ENCODE results near the gene SPNS2. TPM values are rescaled to one million over a fixed set of nuclear protein-coding genes. Genes with fewer than 3 reads are reported as not detected.

The SPNS2 gene
- total and polyA plus RNA-seq, 2 experiments from 2014 or later = 1.7 to 2.3 TPM

DNA sequence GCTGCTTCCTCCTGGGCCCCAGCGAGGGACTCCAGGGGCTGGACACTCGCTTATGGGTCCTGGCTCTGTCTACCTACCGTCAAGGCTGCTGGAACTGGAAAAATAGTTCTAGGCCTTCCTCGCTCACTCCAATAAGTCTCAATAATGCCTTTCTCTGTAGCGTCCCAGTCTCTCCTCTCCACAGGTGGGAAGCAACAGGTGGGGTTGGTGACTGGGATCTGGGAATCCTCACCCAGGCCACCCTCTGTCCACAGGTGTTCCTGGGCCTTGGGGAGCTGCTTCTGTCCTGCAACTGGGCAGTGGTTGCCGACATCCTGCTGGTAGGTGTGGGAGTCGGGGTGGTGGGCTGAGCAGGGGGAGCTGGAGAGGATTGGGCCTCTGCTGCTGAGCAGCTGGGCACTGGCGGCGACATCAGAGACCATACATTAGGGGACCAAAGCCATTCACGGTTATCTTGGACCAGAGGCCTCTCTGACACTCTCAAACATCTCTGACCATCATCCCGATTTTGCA is 20.3 kb upstream of the SPNS2 start:
- peaks cover 23% of the 10 kb centered on the region for H3K27me3 Mint-ChIP-seq (ENCODE audit: insufficient read depth, low read depth, poor library complexity)
- peaks cover 11% of the 10 kb centered on the region for H3K4me1 Mint-ChIP-seq
- TF ChIP-seq POLR2AphosphoS5 (IDR thresholded peaks at IDR 0.05; ENCODE audit: low read depth) (no peak), CTCF (conservative IDR thresholded peaks at IDR 0.05; ENCODE audit: low read depth in 2 of 2) (no peak), STAT1 (IDR thresholded peaks at IDR 0.05; ENCODE audit: unreplicated experiment) (no peak), EZH2phosphoT487 (IDR thresholded peaks at IDR 0.05; ENCODE audit: unreplicated experiment) (no peak), ZNF331 (CRISPR knock-in tag; IDR thresholded peaks at IDR 0.05; ENCODE audit: low read depth) (no peak), CREB1 (CRISPR knock-in tag; IDR thresholded peaks at IDR 0.05; ENCODE audit: low read depth) (no peak), ETS1 (IDR thresholded peaks at IDR 0.05) (no peak), NANOG (IDR thresholded peaks at IDR 0.05; ENCODE audit: borderline replicate concordance) (no peak), ZNF114 (CRISPR knock-in tag; IDR thresholded peaks at IDR 0.05) (no peak), ZNF462 (CRISPR knock-in tag; IDR thresholded peaks at IDR 0.05) (no peak), EZH2 (IDR thresholded peaks at IDR 0.05; ENCODE audit: low read depth, unreplicated experiment) (no peak), JUNB (IDR thresholded peaks at IDR 0.05; ENCODE audit: unreplicated experiment) (no peak)
- TF ChIP-seq, protein P1, sequence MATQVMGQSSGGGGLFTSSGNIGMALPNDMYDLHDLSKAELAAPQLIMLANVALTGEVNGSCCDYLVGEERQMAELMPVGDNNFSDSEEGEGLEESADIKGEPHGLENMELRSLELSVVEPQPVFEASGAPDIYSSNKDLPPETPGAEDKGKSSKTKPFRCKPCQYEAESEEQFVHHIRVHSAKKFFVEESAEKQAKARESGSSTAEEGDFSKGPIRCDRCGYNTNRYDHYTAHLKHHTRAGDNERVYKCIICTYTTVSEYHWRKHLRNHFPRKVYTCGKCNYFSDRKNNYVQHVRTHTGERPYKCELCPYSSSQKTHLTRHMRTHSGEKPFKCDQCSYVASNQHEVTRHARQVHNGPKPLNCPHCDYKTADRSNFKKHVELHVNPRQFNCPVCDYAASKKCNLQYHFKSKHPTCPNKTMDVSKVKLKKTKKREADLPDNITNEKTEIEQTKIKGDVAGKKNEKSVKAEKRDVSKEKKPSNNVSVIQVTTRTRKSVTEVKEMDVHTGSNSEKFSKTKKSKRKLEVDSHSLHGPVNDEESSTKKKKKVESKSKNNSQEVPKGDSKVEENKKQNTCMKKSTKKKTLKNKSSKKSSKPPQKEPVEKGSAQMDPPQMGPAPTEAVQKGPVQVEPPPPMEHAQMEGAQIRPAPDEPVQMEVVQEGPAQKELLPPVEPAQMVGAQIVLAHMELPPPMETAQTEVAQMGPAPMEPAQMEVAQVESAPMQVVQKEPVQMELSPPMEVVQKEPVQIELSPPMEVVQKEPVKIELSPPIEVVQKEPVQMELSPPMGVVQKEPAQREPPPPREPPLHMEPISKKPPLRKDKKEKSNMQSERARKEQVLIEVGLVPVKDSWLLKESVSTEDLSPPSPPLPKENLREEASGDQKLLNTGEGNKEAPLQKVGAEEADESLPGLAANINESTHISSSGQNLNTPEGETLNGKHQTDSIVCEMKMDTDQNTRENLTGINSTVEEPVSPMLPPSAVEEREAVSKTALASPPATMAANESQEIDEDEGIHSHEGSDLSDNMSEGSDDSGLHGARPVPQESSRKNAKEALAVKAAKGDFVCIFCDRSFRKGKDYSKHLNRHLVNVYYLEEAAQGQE (IDR thresholded peaks at IDR 0.05; ENCODE audit: unreplicated experiment) = no peak
- no peaks in the 10 kb centered on the region for H3K36me3 Mint-ChIP-seq (ENCODE audit: low read depth)
- Histone ChIP-seq H3K4me2 (no peak overlapping the region), H3K4me3 (no peak overlapping the region), H3K79me2 (replicated peaks; ENCODE audit: insufficient read depth) (no peaks in the 10 kb centered on the region), H3F3A (replicated peaks; ENCODE audit: low read depth) (no peaks in the 10 kb centered on the region), H3K9me2 (ENCODE audit: insufficient read depth) (no peaks in the 10 kb centered on the region), H4K20me1 (replicated peaks; ENCODE audit: insufficient read depth) (no peaks in the 10 kb centered on the region), H3K4me1 (ENCODE audit: insufficient read depth) (no peaks in the 10 kb centered on the region), H3K36me3 (ENCODE audit: insufficient read depth) (no peaks in the 10 kb centered on the region), H3K27me3 (ENCODE audit: insufficient read depth) (no peaks in the 10 kb centered on the region), H2AFZ (no peak overlapping the region), H3K27ac (ENCODE audit: low read depth) (no peak overlapping the region)
- H3K4me3 Mint-ChIP-seq = no peak overlapping the region
- H3K27ac Mint-ChIP-seq = no peak overlapping the region
- ATAC-seq (no peak), DNase-seq (ENCODE audit: low spot score) (no peak)
- H3K9me3 Mint-ChIP-seq = no peaks in the 10 kb centered on the region

Data from GM23338 (cell line).